Upper lobe of left lung (tissue), 6 donors: ENCODE results near the gene GVQW3. TPM values are rescaled to one million over a fixed set of nuclear protein-coding genes. Genes with fewer than 3 reads are reported as not detected.
A peak's percentile ranks its signal among the peaks of the same experiment; 100 is the strongest.

Source experiments
- ATAC-seq, 2 donors: fragments of 200-7000 bp; cut with Tn5 transposase; one replicate each; pipeline ENCODE4 v1.9.1; 2022; ENCODE audit warnings: mild to moderate bottlenecking in 2 of 2, moderate library complexity in 2 of 2; ENCODE audit not compliant: low FRiP score in 2 of 2
- DNase-seq, 2 donors: peaks; one replicate each; pipeline ENCODE4 v3.0.0-alpha.2; 2019 to 2020
- H3K27ac ChIP-seq, 4 donors: fragments of 200-600 bp; sonication (generic); one replicate each; pipeline ENCODE4 v1.5.1; 2016 to 2019
- H3K27me3 ChIP-seq, 4 donors: fragments of 200-600 bp; sonication (generic); one replicate each; pipeline ENCODE4 v1.5.1; 2017 to 2019
- H3K36me3 ChIP-seq, 4 donors: fragments of 200-600 bp; sonication (generic); one replicate each; pipeline ENCODE4 v1.5.1; 2016 to 2019
- H3K4me1 ChIP-seq, 4 donors: fragments of 200-600 bp; sonication (generic); one replicate each; pipeline ENCODE4 v1.5.1; 2018 to 2019
- H3K4me3 ChIP-seq, 4 donors: fragments of 200-600 bp; sonication (generic); one replicate each; pipeline ENCODE4 v1.5.1; 2017 to 2019; ENCODE audit warnings: mild to moderate bottlenecking in 2 of 4, moderate library complexity in 1 of 4
- H3K9me3 ChIP-seq, 4 donors: fragments of 200-600 bp; sonication (generic); one replicate each; pipeline ENCODE4 v1.5.1; 2018 to 2019
- EP300 ChIP-seq, 4 donors: sonication (generic); formaldehyde crosslinking; IDR thresholded peaks; one replicate each; pipeline ENCODE4 v1.5.1; 2017; ENCODE audit warnings: antibody characterized with exemption in 4 of 4, control low read depth in 2 of 4
- POLR2A ChIP-seq, 4 donors: fragments of 450-650 bp; IDR thresholded peaks; one replicate each; pipeline ENCODE4 v1.5.1; 2016 to 2017; ENCODE audit warnings: antibody characterized with exemption in 4 of 4, mild to moderate bottlenecking in 2 of 4
- POLR2AphosphoS5 ChIP-seq, 2 donors: sonication (generic); formaldehyde crosslinking; IDR thresholded peaks; one replicate each; pipeline ENCODE4 v1.5.1; 2017; ENCODE audit warnings: antibody characterized with exemption in 2 of 2
- WGBS, 2 donors: methylation state at CpG; one replicate each; pipeline ENCODE4 v1.1.5; 2017 to 2018; 5-methylcytosine and 5-hydroxymethylcytosine counted together
- total RNA-seq, 6 donors: library from RNA; depleted of rRNA in 4 of 6; stranded (reverse); fragments of >200 nt in 4 of 6; gene quantifications; one replicate each; pipeline versions ENCODE4 v1.1.0 to v1.2.1, GENCODE V29; 2016 to 2021
- TF ChIP-seq, protein P1 (sequence below), 6 experiments: fragments of 450-650 bp in 4 of 6; fragments of 200-600 bp in 2 of 6; sonication (generic) in 2 of 6; IDR thresholded peaks; one replicate each; pipeline ENCODE4 v1.5.1; 2016 to 2019; ENCODE audit warnings: antibody characterized with exemption in 6 of 6
- donor health status: DM: no; HTN: no; CAD: no; lungs with moderate emphysema.
- donor health status: DM: no; HTN: yes; CAD: no; lungs with severe emphysema.

Gene GVQW3
- total RNA-seq, 6 donors from 2014 or later = 1.2 to 4.8 (median 2.0) TPM

GRCh38 chr11:76436020-76436419, 54.9 kb downstream of the GVQW3 start:
- Histone ChIP-seq H3K9me3 (no peaks in the 10 kb centered on the region), H3K27me3 (no peaks in the 10 kb centered on the region), H3K4me1 (no peaks in the 10 kb centered on the region), H3K27ac (no peak overlapping the region), H3K4me3 (no peak overlapping the region), H3K36me3 (no peaks in the 10 kb centered on the region)
- no peak for ATAC-seq
- 69 to 81% methylated on average over 1 of the region's 1 CpG for WGBS, 2 donors
- TF ChIP-seq POLR2A (IDR thresholded peaks at IDR 0.05) (no peak), EP300 (IDR thresholded peaks at IDR 0.05) (no peak), POLR2AphosphoS5 (IDR thresholded peaks at IDR 0.05) (no peak)
- TF ChIP-seq, protein P1, sequence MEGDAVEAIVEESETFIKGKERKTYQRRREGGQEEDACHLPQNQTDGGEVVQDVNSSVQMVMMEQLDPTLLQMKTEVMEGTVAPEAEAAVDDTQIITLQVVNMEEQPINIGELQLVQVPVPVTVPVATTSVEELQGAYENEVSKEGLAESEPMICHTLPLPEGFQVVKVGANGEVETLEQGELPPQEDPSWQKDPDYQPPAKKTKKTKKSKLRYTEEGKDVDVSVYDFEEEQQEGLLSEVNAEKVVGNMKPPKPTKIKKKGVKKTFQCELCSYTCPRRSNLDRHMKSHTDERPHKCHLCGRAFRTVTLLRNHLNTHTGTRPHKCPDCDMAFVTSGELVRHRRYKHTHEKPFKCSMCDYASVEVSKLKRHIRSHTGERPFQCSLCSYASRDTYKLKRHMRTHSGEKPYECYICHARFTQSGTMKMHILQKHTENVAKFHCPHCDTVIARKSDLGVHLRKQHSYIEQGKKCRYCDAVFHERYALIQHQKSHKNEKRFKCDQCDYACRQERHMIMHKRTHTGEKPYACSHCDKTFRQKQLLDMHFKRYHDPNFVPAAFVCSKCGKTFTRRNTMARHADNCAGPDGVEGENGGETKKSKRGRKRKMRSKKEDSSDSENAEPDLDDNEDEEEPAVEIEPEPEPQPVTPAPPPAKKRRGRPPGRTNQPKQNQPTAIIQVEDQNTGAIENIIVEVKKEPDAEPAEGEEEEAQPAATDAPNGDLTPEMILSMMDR (IDR thresholded peaks at IDR 0.05) = no peak
- DNase-seq = no peak

DNA sequence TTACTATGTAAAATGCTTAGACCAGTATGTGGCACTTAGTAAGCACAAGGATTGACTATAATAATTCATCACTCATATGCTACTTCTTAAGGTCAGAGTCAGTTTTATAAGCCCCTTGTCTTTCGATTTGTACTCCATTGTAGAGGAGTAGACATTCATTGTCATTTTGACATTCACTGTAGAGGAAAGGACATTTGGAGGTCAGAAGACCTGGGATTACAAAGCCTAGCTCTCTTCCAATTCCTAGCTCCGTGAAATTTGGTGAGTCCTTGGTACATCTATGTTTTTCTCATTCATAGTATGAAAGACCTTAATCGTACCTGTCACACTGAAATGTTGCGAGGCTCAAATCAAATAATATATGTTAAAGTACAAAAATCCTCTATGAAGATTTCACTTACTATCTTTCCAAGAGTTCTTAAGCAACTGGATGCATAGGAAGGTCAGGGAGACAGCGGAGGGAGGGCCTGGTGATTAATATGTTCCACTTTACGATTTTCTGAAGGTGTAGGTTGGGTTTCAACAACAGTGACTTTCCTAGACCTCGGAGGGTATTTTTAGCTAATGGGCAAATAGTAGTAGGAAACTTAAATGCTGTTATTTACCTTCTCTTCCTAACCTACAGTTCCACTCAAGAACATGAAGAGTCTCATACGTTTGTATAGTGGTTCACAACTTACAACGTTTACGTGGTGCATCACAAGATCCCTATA, 62.3 kb downstream of the GVQW3 start:
- DNase-seq (no peak), ATAC-seq (no peak)
- TF ChIP-seq POLR2A (IDR thresholded peaks at IDR 0.05) (no peak), EP300 (IDR thresholded peaks at IDR 0.05) (no peak), POLR2AphosphoS5 (IDR thresholded peaks at IDR 0.05) (no peak)
- TF ChIP-seq, protein P1 (IDR thresholded peaks at IDR 0.05) = no peak
- Histone ChIP-seq H3K27ac (peak overlapping the region in 2 of 4 donors; percentile 91 to 97), H3K9me3 (no peaks in the 10 kb centered on the region), H3K36me3 (peaks cover 0 to 14% (median 3%) of the 10 kb centered on the region in 4 donors), H3K4me3 (peak overlapping the region; percentile 49 to 99 (median 82)), H3K4me1 (peaks cover 12 to 26% (median 17%) of the 10 kb centered on the region in 4 donors), H3K27me3 (no peaks in the 10 kb centered on the region)
- WGBS, 2 donors = 40 to 41% methylated on average over 10 of the region's 10 CpGs

GRCh38 chr11:76444065-76444383, 62.9 kb downstream of the GVQW3 start:
- Histone ChIP-seq H3K9me3 (no peaks in the 10 kb centered on the region), H3K4me3 (peak overlapping the region; percentile 49 to 99 (median 82)), H3K4me1 (peaks cover 12 to 26% (median 17%) of the 10 kb centered on the region in 4 donors), H3K27me3 (no peaks in the 10 kb centered on the region), H3K27ac (peak overlapping the region; percentile 90 to 99 (median 94)), H3K36me3 (peaks cover 0 to 19% (median 5%) of the 10 kb centered on the region in 4 donors)
- DNase-seq (no peak), ATAC-seq (no peak)
- TF ChIP-seq POLR2A (IDR thresholded peaks at IDR 0.05) = no peak
- TF ChIP-seq POLR2AphosphoS5 (IDR thresholded peaks at IDR 0.05) = no peak
- no peak for TF ChIP-seq EP300 (IDR thresholded peaks at IDR 0.05)
- TF ChIP-seq, protein P1 (IDR thresholded peaks at IDR 0.05) = no peak
- 0% methylated on average over 10 of the region's 10 CpGs for WGBS, 2 donors

- 0% methylated on average over 35 to 53 of the region's 53 CpGs for WGBS, 2 donors
- DNase-seq (peak; percentile 98 to 99), ATAC-seq (peak; percentile 97 to 99)
- Histone ChIP-seq H3K4me3 (peak within 1 kb of the TSS; percentile 73 to 99 (median 95)), H3K27me3 (no peaks in the 10 kb centered on the region), H3K36me3 (peaks cover 0 to 23% (median 5%) of the 10 kb centered on the region in 4 donors), H3K27ac (peak within 1 kb of the TSS; percentile 90 to 99 (median 94)), H3K4me1 (peaks cover 12 to 26% (median 17%) of the 10 kb centered on the region in 4 donors), H3K9me3 (no peaks in the 10 kb centered on the region)
- TF ChIP-seq EP300 (IDR thresholded peaks at IDR 0.05) (peak in 1 of 4 donors; percentile 21), POLR2A (IDR thresholded peaks at IDR 0.05) (peak; percentile 90 to 99 (median 92)), POLR2AphosphoS5 (IDR thresholded peaks at IDR 0.05) (peak; percentile 99 to 100)
- TF ChIP-seq, protein P1 (IDR thresholded peaks at IDR 0.05) = peak in 2 of 6 experiments; percentile 28 to 39
Observed at GRCh38 chr11:76444384-76445120, 63.4 kb downstream of the GVQW3 start, which contains the start of gene EMSY. Gene EMSY, plus strand, starts transcription at chr11:76445018. Its CDS starts 1,921 bp downstream, at chr11:76446939.
